ENCODE results near the gene SH3D19.
A peak's percentile ranks its signal among the peaks of the same experiment; 100 is the strongest.

The SH3D19 gene

GRCh38 chr4:151114338-151114737, 211.1 kb downstream of the SH3D19 start:
- Histone ChIP-seq H3K4me3 (ENCODE audit: low read depth in 1 of 2, low read length in 2 of 2) (no peak overlapping the region), H3K9me3 (ENCODE audit: insufficient read depth, low read length, severe bottlenecking) (no peaks in the 10 kb centered on the region), H3K9ac (ENCODE audit: low read depth, low read length) (no peak overlapping the region), H3K27ac (ENCODE audit: low read length) (no peak overlapping the region), H4K20me1 (ENCODE audit: insufficient read depth, low read length) (no peaks in the 10 kb centered on the region), H3K27me3 (ENCODE audit: insufficient read depth, low read length, poor library complexity) (no peaks in the 10 kb centered on the region), H3K79me2 (ENCODE audit: insufficient read depth, low read length) (no peaks in the 10 kb centered on the region), H3K36me3 (ENCODE audit: insufficient read depth, low read length) (peaks cover 23% of the 10 kb centered on the region), H2AFZ (ENCODE audit: low read depth, low read length) (no peak overlapping the region), H3K4me1 (ENCODE audit: insufficient read depth, low read length) (no peaks in the 10 kb centered on the region), H3K4me2 (ENCODE audit: insufficient read depth, low read length) (no peak overlapping the region)
- ATAC-seq (ENCODE audit: insufficient read depth, low read depth) (no peak), DNase-seq (no peak)
- TF ChIP-seq, protein P1, sequence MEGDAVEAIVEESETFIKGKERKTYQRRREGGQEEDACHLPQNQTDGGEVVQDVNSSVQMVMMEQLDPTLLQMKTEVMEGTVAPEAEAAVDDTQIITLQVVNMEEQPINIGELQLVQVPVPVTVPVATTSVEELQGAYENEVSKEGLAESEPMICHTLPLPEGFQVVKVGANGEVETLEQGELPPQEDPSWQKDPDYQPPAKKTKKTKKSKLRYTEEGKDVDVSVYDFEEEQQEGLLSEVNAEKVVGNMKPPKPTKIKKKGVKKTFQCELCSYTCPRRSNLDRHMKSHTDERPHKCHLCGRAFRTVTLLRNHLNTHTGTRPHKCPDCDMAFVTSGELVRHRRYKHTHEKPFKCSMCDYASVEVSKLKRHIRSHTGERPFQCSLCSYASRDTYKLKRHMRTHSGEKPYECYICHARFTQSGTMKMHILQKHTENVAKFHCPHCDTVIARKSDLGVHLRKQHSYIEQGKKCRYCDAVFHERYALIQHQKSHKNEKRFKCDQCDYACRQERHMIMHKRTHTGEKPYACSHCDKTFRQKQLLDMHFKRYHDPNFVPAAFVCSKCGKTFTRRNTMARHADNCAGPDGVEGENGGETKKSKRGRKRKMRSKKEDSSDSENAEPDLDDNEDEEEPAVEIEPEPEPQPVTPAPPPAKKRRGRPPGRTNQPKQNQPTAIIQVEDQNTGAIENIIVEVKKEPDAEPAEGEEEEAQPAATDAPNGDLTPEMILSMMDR (IDR thresholded peaks at IDR 0.05; ENCODE audit: borderline replicate concordance, extremely low read depth, low read length, poor library complexity, severe bottlenecking): no peak
- no peak for TF ChIP-seq EZH2 (IDR thresholded peaks at IDR 0.05; ENCODE audit: borderline replicate concordance, low read depth, low read length, severe bottlenecking)

DNA sequence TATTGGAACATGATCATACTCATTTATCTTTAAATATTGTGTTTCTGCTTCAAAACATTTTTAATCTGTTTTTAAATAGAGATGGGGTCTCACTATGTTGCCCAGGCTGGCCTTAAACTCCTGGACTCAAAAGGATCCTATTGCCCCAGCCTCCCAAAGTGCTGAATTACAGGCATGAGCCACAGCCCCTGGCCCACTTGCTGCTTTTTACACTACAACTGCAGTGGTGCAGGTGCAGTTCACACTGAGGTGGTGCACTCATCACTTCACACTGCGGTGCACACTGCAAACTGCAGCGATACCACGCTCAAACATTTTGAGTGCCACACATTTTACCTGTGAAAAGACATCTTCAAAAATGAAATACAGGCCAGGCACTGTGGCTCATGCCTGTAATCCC, 215.2 kb downstream of the SH3D19 start:
- no peaks in the 10 kb centered on the region for H3K79me2 ChIP-seq (ENCODE audit: insufficient read depth, low read length)
- no peak overlapping the region for H2AFZ ChIP-seq (ENCODE audit: low read depth, low read length)
- H3K4me2 ChIP-seq (ENCODE audit: insufficient read depth, low read length): no peak overlapping the region
- no peak for DNase-seq
- no peak overlapping the region for H3K4me3 ChIP-seq (ENCODE audit: low read depth in 1 of 2, low read length in 2 of 2)
- no peak overlapping the region for H3K9ac ChIP-seq (ENCODE audit: low read depth, low read length)
- TF ChIP-seq, protein P1 (IDR thresholded peaks at IDR 0.05; ENCODE audit: borderline replicate concordance, extremely low read depth, low read length, poor library complexity, severe bottlenecking): no peak
- TF ChIP-seq EZH2 (IDR thresholded peaks at IDR 0.05; ENCODE audit: borderline replicate concordance, low read depth, low read length, severe bottlenecking): no peak
- no peak for ATAC-seq (ENCODE audit: insufficient read depth, low read depth)
- peaks cover 6% of the 10 kb centered on the region; the same call in 1 of the 2 replicates for H4K20me1 ChIP-seq (ENCODE audit: insufficient read depth, low read length)
- no peaks in the 10 kb centered on the region for H3K27me3 ChIP-seq (ENCODE audit: insufficient read depth, low read length, poor library complexity)
- no peak overlapping the region for H3K27ac ChIP-seq (ENCODE audit: low read length)
- H3K4me1 ChIP-seq (ENCODE audit: insufficient read depth, low read length): no peaks in the 10 kb centered on the region
- H3K36me3 ChIP-seq (ENCODE audit: insufficient read depth, low read length): peaks cover 54% of the 10 kb centered on the region
- no peaks in the 10 kb centered on the region for H3K9me3 ChIP-seq (ENCODE audit: insufficient read depth, low read length, severe bottlenecking)

DNA sequence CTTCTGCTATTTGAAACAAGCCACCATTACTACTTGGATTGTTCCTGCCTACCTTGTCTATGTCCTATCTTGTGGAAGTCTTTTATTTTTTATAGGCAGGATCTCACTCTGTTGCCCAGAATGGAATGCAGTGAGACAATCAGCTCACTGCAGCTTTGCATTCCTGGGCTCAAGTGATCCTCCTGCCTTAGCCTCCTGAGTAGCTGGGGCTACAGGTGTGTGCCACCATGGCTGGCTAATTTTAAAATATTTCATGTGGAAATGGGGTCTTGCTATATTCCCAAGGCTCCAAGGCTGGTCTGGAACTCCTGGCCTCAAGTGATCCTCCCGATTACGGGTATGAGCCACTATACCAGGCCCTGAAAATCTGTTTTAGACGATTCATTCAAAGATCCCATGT, 218.3 kb downstream of the SH3D19 start:
- no peak overlapping the region for H3K27ac ChIP-seq (ENCODE audit: low read length)
- peaks cover 18% of the 10 kb centered on the region for H3K79me2 ChIP-seq (ENCODE audit: insufficient read depth, low read length)
- no peaks in the 10 kb centered on the region for H3K27me3 ChIP-seq (ENCODE audit: insufficient read depth, low read length, poor library complexity)
- H3K9ac ChIP-seq (ENCODE audit: low read depth, low read length): no peak overlapping the region
- peaks cover 22% of the 10 kb centered on the region; the same call in 1 of the 2 replicates for H4K20me1 ChIP-seq (ENCODE audit: insufficient read depth, low read length)
- no peak for TF ChIP-seq EZH2 (IDR thresholded peaks at IDR 0.05; ENCODE audit: borderline replicate concordance, low read depth, low read length, severe bottlenecking)
- TF ChIP-seq, protein P1 (IDR thresholded peaks at IDR 0.05; ENCODE audit: borderline replicate concordance, extremely low read depth, low read length, poor library complexity, severe bottlenecking): no peak
- peaks cover 4% of the 10 kb centered on the region; the same call in 1 of the 2 replicates for H3K4me1 ChIP-seq (ENCODE audit: insufficient read depth, low read length)
- ATAC-seq (ENCODE audit: insufficient read depth, low read depth) (0 out of 3 replicates have a peak, but pooled peaks have one; percentile 12), DNase-seq (no peak)
- H3K36me3 ChIP-seq (ENCODE audit: insufficient read depth, low read length): peaks cover 72% of the 10 kb centered on the region
- no peak overlapping the region for H2AFZ ChIP-seq (ENCODE audit: low read depth, low read length)
- no peak overlapping the region for H3K4me2 ChIP-seq (ENCODE audit: insufficient read depth, low read length)
- H3K4me3 ChIP-seq (ENCODE audit: low read depth in 1 of 2, low read length in 2 of 2): no peak overlapping the region
- H3K9me3 ChIP-seq (ENCODE audit: insufficient read depth, low read length, severe bottlenecking): no peaks in the 10 kb centered on the region
